Mammary epithelial cell (primary cell): ENCODE data around the gene TRABD2A.

ENCODE experiments used
- EZH2 ChIP-seq: IDR thresholded peaks from 2 replicates; pipeline ENCODE4 v1.6.1; 2012; ENCODE audit warnings: low read length, inconsistent platforms, borderline replicate concordance
- TF ChIP-seq, protein P1 (sequence below), 2 donors: IDR thresholded peaks in 1 of 2; conservative IDR thresholded peaks in 1 of 2; 2 replicates each; pipeline ENCODE4 v1.5.1; 2011 to 2012; ENCODE audit warnings: inconsistent platforms in 2 of 2, low read length in 2 of 2, mild to moderate bottlenecking in 2 of 2, control low read depth in 1 of 2, low read depth in 1 of 2; ENCODE audit not compliant: insufficient read depth in 1 of 2; ENCODE audit errors: extremely low read depth in 1 of 2

GRCh38 chr2:84799772-84800171 is 81.1 kb downstream of the TRABD2A start:
- TF ChIP-seq, protein P1, sequence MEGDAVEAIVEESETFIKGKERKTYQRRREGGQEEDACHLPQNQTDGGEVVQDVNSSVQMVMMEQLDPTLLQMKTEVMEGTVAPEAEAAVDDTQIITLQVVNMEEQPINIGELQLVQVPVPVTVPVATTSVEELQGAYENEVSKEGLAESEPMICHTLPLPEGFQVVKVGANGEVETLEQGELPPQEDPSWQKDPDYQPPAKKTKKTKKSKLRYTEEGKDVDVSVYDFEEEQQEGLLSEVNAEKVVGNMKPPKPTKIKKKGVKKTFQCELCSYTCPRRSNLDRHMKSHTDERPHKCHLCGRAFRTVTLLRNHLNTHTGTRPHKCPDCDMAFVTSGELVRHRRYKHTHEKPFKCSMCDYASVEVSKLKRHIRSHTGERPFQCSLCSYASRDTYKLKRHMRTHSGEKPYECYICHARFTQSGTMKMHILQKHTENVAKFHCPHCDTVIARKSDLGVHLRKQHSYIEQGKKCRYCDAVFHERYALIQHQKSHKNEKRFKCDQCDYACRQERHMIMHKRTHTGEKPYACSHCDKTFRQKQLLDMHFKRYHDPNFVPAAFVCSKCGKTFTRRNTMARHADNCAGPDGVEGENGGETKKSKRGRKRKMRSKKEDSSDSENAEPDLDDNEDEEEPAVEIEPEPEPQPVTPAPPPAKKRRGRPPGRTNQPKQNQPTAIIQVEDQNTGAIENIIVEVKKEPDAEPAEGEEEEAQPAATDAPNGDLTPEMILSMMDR (conservative IDR thresholded peaks at IDR 0.05 in 1 of 2, IDR thresholded peaks at IDR 0.05 in 1 of 2; ENCODE audit: extremely low read depth in 1 of 2, insufficient read depth in 1 of 2, low read depth in 1 of 2, low read length in 2 of 2) = no peak
- TF ChIP-seq EZH2 = no peak
